ELF-1 (cell line): ENCODE data around the gene SGTB.
A peak's percentile ranks its signal among the peaks of the same experiment; 100 is the strongest.
"Not testable (repeated sequence)": the region's sequence is repeated elsewhere in the genome, so short reads cannot be mapped to it uniquely, and the experiment has no call there.

Source experiments
- DNase-seq: peaks from one replicate; pipeline ENCODE4 v3.0.0-alpha.2; 2016; ENCODE audit warnings: low read depth, low spot score

Gene SGTB

DNA sequence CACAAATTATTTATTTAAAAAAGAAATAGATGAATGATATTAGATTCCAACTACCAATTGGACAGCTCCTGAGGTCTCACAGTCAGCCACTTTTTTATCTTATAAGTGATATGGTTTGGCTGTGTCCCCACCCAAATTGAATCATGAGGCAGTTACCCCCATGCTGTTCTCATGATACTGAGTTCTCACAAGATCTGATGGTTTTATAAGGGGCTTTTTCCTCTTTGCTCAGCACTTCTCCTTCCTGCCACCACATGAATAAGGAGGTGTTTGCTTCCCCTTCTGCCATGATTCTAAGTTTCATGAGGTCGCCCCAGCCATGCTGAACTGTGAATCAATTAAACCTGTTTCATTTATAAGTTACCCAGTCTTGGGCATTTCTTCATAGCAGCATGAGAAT, 13.0 kb upstream of the SGTB start:
- no peak for DNase-seq

- not testable (repeated sequence) for DNase-seq
Observed at GRCh38 chr5:65734196-65734775, 12.4 kb upstream of the SGTB start.

DNA sequence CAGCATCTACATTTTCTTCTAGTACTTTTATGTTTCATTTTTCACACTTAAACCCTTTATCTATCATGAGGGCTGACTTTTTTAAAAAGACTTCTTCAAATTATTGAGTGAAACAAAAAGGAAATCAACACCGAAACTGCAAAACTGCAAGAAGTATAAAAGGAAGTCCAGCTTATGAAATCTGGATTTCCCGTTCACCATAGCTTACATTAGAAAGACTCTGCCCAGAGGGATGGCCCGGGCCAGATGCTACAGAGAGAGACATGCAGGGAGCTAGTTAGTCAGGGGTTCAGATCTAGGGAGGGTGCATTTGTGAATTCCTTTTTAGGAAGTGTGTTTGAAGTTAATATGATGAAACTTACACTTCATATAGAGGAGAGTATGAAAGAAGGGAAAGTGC, 10.1 kb upstream of the SGTB start:
- DNase-seq, result not testable (repeated sequence)

GRCh38 chr5:65730910-65731309, 9.0 kb upstream of the SGTB start:
- no peak for DNase-seq

DNA sequence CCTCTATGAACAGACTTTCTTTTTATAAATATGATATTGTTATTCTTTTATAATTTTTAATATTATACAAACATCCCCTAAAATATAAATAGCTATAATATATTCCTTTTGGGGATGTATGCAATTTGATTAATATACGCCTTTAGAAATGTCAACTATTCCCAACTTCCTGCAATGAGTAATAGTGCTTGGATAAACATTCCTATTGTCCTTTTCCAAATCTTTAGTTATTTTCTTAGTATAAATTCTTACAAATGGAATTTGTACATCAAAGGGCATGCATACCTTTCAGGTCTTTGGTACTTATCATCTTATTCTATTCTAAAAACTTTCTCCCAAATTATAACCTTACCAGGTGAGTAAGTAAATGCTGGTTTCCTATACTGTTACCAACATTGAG, 6.3 kb upstream of the SGTB start:
- DNase-seq, result no peak

DNA sequence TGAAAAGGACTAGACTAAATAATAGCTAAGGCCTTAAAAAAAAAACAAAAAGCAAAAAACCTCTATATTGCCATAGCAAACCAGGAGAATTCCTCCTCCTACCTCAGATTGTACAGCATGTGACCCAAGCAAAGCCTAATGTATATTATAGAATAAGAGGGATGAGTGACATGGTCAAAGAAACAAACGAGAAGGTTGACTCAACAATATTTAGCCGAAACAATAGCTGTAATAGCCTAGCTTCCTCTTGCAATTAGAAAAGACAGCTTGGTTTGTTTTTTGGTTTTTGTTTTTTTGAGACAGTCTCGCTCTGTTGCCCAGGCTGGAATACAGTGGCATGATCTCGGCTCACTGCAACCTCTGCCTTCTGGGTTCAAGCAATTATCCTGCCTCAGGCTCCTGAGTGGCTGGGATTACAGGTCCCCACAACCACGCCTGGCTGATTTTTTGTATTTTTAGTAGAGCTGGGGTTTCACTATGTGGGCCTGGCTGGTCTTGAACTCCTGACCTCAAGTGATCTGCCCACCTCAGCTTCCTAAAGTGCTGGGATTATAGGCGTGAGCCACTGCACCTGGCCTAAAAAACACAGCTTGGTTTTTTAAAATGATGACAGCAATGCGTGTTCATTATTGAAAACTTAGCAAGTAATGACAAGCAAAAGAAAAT, 5.7 kb upstream of the SGTB start:
- no peak for DNase-seq

- peak; percentile 82 for DNase-seq
Observed at GRCh38 chr5:65722575-65723403, 880 bp upstream of the SGTB start.

DNA sequence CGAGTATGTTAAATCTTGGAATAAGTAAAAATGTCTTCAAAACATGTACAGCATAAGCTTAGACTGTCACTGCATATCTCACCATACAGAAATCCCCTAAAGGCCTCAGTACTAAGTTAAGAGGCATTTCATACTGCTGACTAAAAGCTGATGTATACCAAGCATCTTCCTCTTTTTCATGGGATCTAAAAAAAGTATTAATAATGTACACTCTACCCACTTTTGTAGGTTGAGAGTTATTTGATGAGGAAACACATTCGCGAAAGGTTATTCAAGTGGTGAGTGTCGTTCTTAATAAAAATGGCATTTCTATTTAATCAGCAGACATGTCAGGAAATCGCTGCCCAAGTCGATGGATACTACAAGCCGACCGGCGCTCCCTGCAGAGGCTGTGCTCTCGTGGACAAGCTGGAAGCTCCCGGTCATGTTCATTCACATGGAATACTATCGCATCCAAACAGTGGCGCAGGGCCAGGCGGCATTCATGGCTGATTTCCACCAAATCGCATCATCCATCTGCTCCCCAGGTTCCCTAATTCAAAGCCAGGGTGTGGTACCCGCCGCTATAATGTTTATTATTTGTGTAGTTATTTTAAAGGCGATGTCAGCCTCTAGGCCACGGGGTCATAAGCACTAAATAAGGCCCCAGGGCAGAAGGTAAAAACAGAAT, 724 bp downstream of the SGTB start:
- DNase-seq, result peak; percentile 45

GRCh38 chr5:65718576-65719310, 3.2 kb downstream of the SGTB start:
- no peak for DNase-seq

DNA sequence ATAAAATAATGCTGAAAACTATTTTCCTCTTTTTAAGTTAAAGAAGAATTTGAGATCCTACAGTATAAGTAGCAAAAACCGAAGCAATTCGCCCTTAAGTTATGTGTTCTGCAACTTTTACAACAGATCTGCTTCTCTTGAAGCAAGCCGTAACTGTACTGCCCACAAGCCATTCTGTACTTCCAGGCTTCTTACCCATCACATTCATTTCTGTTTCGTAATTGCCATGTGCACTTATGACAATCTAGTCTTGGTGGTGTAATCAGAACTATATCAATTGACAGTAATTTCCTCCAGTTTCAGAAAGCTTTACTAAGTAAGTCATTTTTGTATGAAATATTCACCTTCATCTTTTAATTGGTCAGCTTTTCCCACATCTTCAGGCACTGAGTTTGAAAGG, 13.8 kb downstream of the SGTB start:
- no peak for DNase-seq

DNA sequence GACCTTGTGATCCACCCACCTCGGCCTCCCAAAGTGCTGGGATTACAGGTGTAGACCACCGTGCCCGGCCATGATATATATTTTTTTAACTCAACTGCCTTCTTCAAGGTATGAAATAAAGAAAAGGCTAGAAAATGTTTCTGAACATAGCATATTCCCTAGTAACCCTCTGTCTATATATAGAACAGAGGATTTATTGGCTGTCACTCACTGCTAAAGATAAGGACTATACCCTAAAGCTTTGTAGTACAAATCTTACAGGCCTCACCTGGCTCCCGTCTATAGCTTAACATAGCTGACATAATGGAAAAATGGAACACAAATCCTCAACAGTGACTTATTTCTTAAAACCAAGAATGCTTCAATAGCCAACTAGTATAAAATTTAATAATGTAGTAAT, 14.2 kb downstream of the SGTB start:
- DNase-seq, result no peak

DNA sequence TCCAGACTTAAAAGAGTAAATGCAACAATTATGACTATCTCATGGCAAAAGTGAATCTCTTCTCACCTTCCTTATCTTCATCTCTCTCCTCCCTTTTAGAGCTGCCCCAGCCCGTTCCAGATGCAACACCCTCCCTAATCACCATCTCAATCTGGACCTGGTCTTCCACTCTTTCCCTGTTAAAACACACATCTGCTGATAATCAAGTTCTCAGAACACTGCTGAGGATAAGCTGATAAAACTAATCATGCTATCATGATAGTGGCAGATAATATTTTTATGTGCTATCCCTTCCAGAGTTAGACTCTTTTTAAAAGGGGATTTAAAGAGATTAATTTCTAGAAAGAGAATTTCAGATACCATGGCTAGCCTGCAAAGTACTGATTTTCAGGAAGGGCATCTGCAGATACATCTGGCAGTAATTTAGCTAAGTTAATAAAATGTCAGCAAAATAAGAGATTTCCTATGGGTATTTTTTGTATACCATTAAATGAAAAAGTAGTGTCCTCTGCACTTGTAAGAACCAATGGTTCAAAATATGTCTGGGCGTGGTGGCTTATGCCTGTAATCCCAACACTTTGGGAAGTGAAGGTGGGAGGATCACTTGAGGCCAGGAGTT, 17.2 kb downstream of the SGTB start:
- no peak for DNase-seq

- no peak for DNase-seq
Observed at GRCh38 chr5:65702036-65702435, 19.9 kb downstream of the SGTB start.

GRCh38 chr5:65699338-65699737, 22.6 kb downstream of the SGTB start:
- DNase-seq, result no peak

DNA sequence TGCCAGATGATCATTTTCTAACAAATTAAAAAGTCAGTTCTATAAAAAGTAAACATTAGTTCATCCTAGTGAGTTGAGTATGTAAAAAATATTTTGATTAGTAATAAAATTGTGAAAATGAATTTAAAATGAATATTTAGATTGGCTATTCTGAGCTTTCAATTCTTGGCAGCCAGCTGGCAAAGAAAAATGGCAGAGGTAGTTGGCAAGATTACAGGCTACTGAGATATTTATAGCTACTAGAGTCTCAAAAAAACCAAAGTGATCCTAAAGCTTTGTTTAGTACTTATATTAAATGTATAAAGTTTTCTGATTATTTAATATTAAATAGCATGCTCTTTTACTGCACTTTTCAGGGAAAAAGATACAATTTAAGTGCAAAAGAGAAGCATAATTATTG, 25.0 kb downstream of the SGTB start:
- DNase-seq, result no peak

DNA sequence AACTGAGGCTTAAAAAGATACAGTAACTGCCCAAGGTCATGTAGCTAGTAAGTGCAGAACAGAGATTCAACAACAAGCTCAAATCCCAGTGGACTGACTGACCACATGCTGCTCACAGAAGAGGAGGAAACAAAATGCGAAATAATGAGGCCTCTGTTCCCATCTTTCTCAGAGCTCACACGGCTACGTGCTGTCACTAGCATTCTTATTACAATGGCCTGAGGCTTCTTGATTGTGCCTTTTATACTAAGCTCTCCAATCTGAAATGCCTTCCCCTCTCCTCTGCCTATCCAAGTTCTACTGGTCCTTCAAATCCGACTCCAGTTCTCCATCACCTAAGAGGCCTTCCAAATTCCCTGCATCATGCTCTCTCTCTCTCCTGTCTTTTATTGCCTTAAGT, 26.0 kb downstream of the SGTB start:
- DNase-seq, result peak; percentile 3

DNA sequence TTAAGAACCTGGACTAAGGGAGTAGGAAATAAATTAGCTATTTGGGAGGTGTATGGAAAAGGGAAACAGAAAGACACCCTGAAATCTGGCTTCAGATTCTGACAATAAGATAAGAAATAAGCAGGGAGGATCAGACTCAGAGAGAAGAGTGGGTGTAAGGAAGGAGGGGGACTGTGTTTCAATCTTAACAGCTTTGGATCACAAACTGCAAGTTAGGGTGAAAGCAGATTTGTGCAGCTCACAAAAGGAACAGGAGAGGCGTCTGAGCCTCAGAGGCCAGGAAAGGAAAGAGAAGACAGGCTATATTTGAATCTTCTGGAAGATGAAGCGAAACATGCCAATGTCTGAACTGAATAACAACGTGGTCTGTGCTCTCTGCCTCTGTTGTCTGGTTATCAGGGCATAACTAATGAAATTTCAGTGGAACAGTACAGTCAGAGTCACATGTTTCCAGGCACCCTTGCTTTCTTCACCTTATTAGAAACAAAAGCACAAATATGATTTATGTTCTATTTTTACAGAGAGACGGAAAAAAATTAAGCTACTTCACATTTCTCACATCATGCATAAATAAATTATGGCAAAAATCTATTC, 26.6 kb downstream of the SGTB start:
- no peak for DNase-seq

- DNase-seq, result no peak
Observed at GRCh38 chr5:65693121-65693520, 28.8 kb downstream of the SGTB start.

GRCh38 chr5:65682148-65682547, 39.8 kb downstream of the SGTB start:
- DNase-seq, result no peak

DNA sequence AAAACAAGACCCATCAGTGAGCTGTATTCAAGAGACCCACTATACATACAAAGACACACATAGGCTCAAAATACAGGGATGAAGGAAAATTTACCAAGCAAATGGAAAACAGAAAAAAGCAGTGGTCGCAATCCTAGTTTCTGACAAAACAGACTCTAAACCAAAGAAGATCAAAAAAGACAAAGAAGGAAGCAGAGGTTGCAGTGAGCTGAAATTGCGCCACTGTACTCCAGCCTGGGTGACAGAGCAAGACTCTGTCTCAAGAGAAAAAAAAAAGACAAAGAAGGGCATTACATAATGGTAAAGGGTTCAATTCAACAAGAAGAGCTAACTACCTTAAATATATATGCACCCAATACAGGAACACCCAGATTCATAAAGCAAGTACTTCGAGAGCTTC, 45.9 kb downstream of the SGTB start:
- not testable (repeated sequence) for DNase-seq

DNA sequence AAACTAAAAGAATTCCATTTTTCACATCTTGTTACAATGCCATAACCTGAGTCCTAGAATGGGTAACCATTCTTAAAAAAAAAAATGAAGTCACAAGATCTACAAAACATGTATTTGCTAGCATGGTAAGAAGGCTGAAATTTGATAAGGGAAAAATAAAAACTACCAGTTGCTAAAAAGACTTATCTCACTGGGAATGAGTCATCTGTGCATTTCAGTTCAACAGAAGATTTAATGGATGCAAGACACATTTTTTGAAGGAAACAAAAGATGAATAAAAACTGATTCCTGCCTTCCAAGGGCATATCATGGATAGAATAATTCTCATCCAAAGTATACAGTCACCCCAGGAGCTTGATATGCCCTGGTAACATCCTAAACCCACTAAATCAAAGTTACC, 47.2 kb downstream of the SGTB start:
- DNase-seq, result no peak
